CD4-positive, alpha-beta T cell (primary cell): Measurements from ENCODE around the gene CCDC102B. TPM values are rescaled to one million over a fixed set of nuclear protein-coding genes. Genes with fewer than 3 reads are reported as not detected.

ENCODE experiments used
- ATAC-seq: fragments of 200-7000 bp; cut with Tn5 transposase; one replicate; pipeline ENCODE4 v1.10.0; 2022; ENCODE audit warnings: mild to moderate bottlenecking; ENCODE audit not compliant: poor library complexity
- CTCF ChIA-PET: fragments of 350-600 bp; sonication (Branson Sonifier 250); formaldehyde crosslinking; loops from one replicate; lab custom pipeline; 2021; ENCODE audit warnings: antibody characterized with exemption, inconsistent platforms; lab: Charles Lee
- POLR2A ChIA-PET: fragments of 350-600 bp; sonication (Branson Sonifier 250); formaldehyde crosslinking; loops from one replicate; lab custom pipeline; 2021; ENCODE audit warnings: antibody characterized with exemption, inconsistent platforms; lab: Charles Lee
- DNase-seq, 14 experiments: peaks; one replicate each; pipeline ENCODE4 v3.0.0-alpha.2; 2013 to 2020; ENCODE audit warnings: mixed read lengths in 2 of 14
- H3K27ac ChIP-seq, 2 donors: one replicate each; pipeline versions ENCODE4 v1.5.1 to v1.7.0; 2013; ENCODE audit warnings: low read length in 2 of 2, low read depth in 1 of 2, mild to moderate bottlenecking in 1 of 2
- H3K27me3 ChIP-seq, 2 experiments: 1 replicate in 1 of 2; 2 replicates in 1 of 2; pipeline versions ENCODE4 v1.6.1 to v1.7.0; 2013; ENCODE audit warnings: low read length in 2 of 2, control low read depth in 1 of 2, mild to moderate bottlenecking in 1 of 2, moderate library complexity in 1 of 2; ENCODE audit not compliant: insufficient read depth in 2 of 2, control insufficient read depth in 1 of 2
- H3K36me3 ChIP-seq: one replicate; pipeline ENCODE4 v1.6.1; 2013; ENCODE audit warnings: low read length, control low read depth; ENCODE audit not compliant: insufficient read depth
- H3K4me1 ChIP-seq: one replicate; pipeline ENCODE4 v1.6.1; 2013; ENCODE audit warnings: low read length, control low read depth; ENCODE audit not compliant: insufficient read depth
- H3K4me3 ChIP-seq: one replicate; pipeline ENCODE4 v1.5.1; 2013; ENCODE audit warnings: mild to moderate bottlenecking, low read length, moderate library complexity
- H3K9me3 ChIP-seq, 2 experiments: 1 replicate in 1 of 2; 2 replicates in 1 of 2; pipeline versions ENCODE4 v1.6.1 to v1.7.0; 2013; ENCODE audit warnings: low read length in 2 of 2, mild to moderate bottlenecking in 2 of 2, control low read depth in 1 of 2, moderate library complexity in 1 of 2; ENCODE audit not compliant: control insufficient read depth in 1 of 2, insufficient read depth in 1 of 2
- H3K27ac Mint-ChIP-seq: one replicate; pipeline ENCODE4 v1.8.0; 2020; ENCODE audit warnings: mixed read lengths
- H3K27me3 Mint-ChIP-seq: one replicate; pipeline ENCODE4 v1.8.0; 2021; ENCODE audit warnings: mixed read lengths
- H3K36me3 Mint-ChIP-seq: one replicate; pipeline ENCODE4 v1.8.0; 2021; ENCODE audit warnings: low read depth, mixed read lengths
- H3K4me1 Mint-ChIP-seq: one replicate; pipeline ENCODE4 v1.8.0; 2021; ENCODE audit warnings: low read depth, mixed read lengths
- H3K4me3 Mint-ChIP-seq: one replicate; pipeline ENCODE4 v1.8.0; 2020; ENCODE audit warnings: mild to moderate bottlenecking, mixed read lengths
- H3K9me3 Mint-ChIP-seq: one replicate; pipeline ENCODE4 v1.8.0; 2020; ENCODE audit warnings: mixed read lengths
- CTCF ChIP-seq: fragments of 200-600 bp; IDR thresholded peaks from one replicate; pipeline ENCODE4 v1.8.0; 2022; ENCODE audit warnings: antibody characterized with exemption, mild to moderate bottlenecking
- intact Hi-C, 2 experiments: fragments of 100-400 bp; cut with DNase I in 1 of 2; cut with micrococcal nuclease in 1 of 2; formaldehyde crosslinking; loops; one replicate each; pipeline versions ENCODE4 v1.15.1 to v1.9.0; 2023 to 2025; cut with DNase I, micrococcal nuclease
- total RNA-seq, 174 experiments: library from RNA in 2 of 174; stranded (reverse) in 2 of 174; gene quantifications; one replicate each; pipeline ENCODE4 v1.2.3 and lab custom pipeline; 2021 to 2026

The CCDC102B gene
- total RNA-seq, 2 experiments from 2014 or later = 2.6 to 3.0 TPM

DNA sequence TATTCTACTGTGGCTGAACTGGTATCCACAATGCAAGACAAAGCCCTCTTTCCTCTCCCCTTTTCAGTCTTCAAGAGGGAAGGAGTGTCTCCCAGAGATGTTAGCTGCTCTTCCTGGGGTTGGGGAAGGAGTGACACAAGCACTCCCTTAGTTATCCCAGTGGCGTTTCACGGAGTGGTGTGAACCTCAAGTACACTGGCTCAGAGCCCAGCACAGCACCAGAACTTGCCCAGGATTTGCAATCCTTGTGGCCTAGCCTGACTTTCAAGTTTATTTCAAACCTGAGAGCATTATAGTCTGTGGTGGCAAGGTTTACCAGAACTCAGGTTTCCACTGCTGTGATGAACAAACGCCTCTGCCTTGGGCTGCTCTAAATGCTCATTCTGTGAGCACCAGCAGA is 162.5 kb downstream of the CCDC102B start:
- H3K4me3 ChIP-seq = no peak overlapping the region
- ATAC-seq (no peak), DNase-seq (no peak)
- no peaks in the 10 kb centered on the region for H3K36me3 ChIP-seq
- H3K4me3 Mint-ChIP-seq = no peak overlapping the region
- H3K9me3 Mint-ChIP-seq = no peaks in the 10 kb centered on the region
- H3K27ac Mint-ChIP-seq = no peak overlapping the region
- no peaks in the 10 kb centered on the region for H3K27me3 ChIP-seq
- H3K27ac ChIP-seq = no peak overlapping the region
- ChIA-PET POLR2A (no interaction called here), CTCF (no interaction called here)
- no peaks in the 10 kb centered on the region for H3K4me1 Mint-ChIP-seq
- intact Hi-C loops = no loop called here
- no peaks in the 10 kb centered on the region for H3K27me3 Mint-ChIP-seq
- no peaks in the 10 kb centered on the region for H3K4me1 ChIP-seq
- no peaks in the 10 kb centered on the region for H3K9me3 ChIP-seq
- no peaks in the 10 kb centered on the region for H3K36me3 Mint-ChIP-seq
- TF ChIP-seq CTCF = no peak

GRCh38 chr18:68962623-68963022 is 164.7 kb downstream of the CCDC102B start:
- no peak overlapping the region for H3K27ac ChIP-seq
- no peaks in the 10 kb centered on the region for H3K27me3 Mint-ChIP-seq
- no peaks in the 10 kb centered on the region for H3K36me3 Mint-ChIP-seq
- H3K36me3 ChIP-seq = no peaks in the 10 kb centered on the region
- H3K4me3 ChIP-seq = no peak overlapping the region
- no peak for DNase-seq
- H3K27ac Mint-ChIP-seq = no peak overlapping the region
- ChIA-PET CTCF (no interaction called here), POLR2A (no interaction called here)
- no peaks in the 10 kb centered on the region for H3K4me1 ChIP-seq
- H3K9me3 ChIP-seq = no peaks in the 10 kb centered on the region
- H3K4me3 Mint-ChIP-seq = no peak overlapping the region
- intact Hi-C loops = no loop called here
- TF ChIP-seq CTCF = no peak
- no peaks in the 10 kb centered on the region for H3K27me3 ChIP-seq
- H3K9me3 Mint-ChIP-seq = no peaks in the 10 kb centered on the region
- no peaks in the 10 kb centered on the region for H3K4me1 Mint-ChIP-seq
- ATAC-seq = no peak

DNA sequence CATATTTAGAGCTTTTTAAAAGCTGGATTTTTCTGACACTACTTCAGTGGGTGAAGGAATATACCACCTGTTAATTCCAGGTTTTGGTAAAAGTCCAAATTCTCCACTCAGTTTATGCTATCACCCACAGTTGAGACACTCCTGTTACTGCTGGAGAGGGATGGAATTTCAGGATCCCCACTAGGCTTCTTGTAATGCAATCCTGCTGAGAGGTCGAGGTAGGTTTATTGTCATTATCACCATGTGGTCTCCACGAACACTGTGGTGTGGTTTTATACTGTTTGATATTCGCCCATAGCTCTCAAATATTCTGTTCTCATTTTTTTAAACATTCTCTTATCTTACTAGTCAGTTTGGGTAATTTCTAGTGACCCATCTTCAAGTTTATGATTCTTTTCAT is 167.9 kb downstream of the CCDC102B start:
- DNase-seq = no peak
- Histone ChIP-seq H3K27me3 (no peaks in the 10 kb centered on the region), H3K36me3 (no peaks in the 10 kb centered on the region), H3K4me3 (no peak overlapping the region), H3K27ac (no peak overlapping the region), H3K4me1 (no peaks in the 10 kb centered on the region), H3K9me3 (no peaks in the 10 kb centered on the region)
- H3K36me3 Mint-ChIP-seq = no peaks in the 10 kb centered on the region
- POLR2A ChIA-PET = no interaction called here
- TF ChIP-seq CTCF = no peak
- H3K27ac Mint-ChIP-seq = no peak overlapping the region
- no peaks in the 10 kb centered on the region for H3K9me3 Mint-ChIP-seq
- no peak for ATAC-seq
- H3K4me3 Mint-ChIP-seq = no peak overlapping the region
- H3K27me3 Mint-ChIP-seq = no peaks in the 10 kb centered on the region
- intact Hi-C loops = no loop called here
- CTCF ChIA-PET = no interaction called here
- H3K4me1 Mint-ChIP-seq = no peaks in the 10 kb centered on the region
